GM12878 (cell line): ENCODE measurements around the gene NUDT3. TPM values are rescaled to one million over a fixed set of nuclear protein-coding genes. Genes with fewer than 3 reads are reported as not detected.

Experiments
- ATAC-seq: fragments of 200-7000 bp; cut with Tn5 transposase; 3 replicates; pipeline ENCODE4 v1.9.1; 2020; ENCODE audit warnings: mild to moderate bottlenecking, moderate library complexity
- BruUV-seq: library from RNA; stranded (reverse); fragments of 400-500 nt; replicated peaks from 2 replicates; lab custom pipeline; 2021; lab: Mats Ljungman, UMichigan
- CTCF ChIA-PET: fragments of 300-600 bp; sonication (Branson Sonifier 250); formaldehyde crosslinking; extraction: SDS; loops from one replicate; lab custom pipeline; 2021; ENCODE audit warnings: inconsistent platforms; lab: Yijun Ruan, JAX
- POLR2A ChIA-PET: fragments of 350-600 bp; formaldehyde crosslinking; extraction: SDS; loops from one replicate; lab custom pipeline; 2021; ENCODE audit warnings: inconsistent platforms; lab: Charles Lee
- RAD21 ChIA-PET: fragments of 300-600 bp; sonication (Branson Sonifier 250); formaldehyde crosslinking; loops from one replicate; lab custom pipeline; 2023; ENCODE audit warnings: antibody characterized with exemption; ENCODE audit not compliant: unreplicated experiment; lab: Charles Lee
- SMC1A ChIA-PET: fragments of 300-600 bp; sonication (Branson Sonifier 250); formaldehyde crosslinking; loops from one replicate; lab custom pipeline; 2023; ENCODE audit not compliant: unreplicated experiment, uncharacterized antibody; lab: Charles Lee
- DNase-seq: peaks from one replicate; pipeline ENCODE4 v3.0.0-alpha.2; 2011; ENCODE audit warnings: low read depth, low spot score
- FAIRE-seq: peaks from 3 replicates; lab custom pipeline; 2011; peaks lifted over from hg19 to GRCh38; lab: Jason Lieb, UNC
- H2AFZ ChIP-seq: 2 replicates; pipeline ENCODE4 v1.6.0; 2011; ENCODE audit warnings: low read depth, low read length, control low read depth; ENCODE audit not compliant: control insufficient read depth
- H3K27ac ChIP-seq: 2 replicates; pipeline ENCODE4 v1.5.1; 2011; ENCODE audit warnings: control low read depth; ENCODE audit not compliant: control insufficient read depth, insufficient read depth
- H3K27me3 ChIP-seq, 2 experiments: replicated peaks in 1 of 2; 2 replicates each; pipeline versions ENCODE4 v1.6.0 to v1.6.1; 2011; ENCODE audit warnings: low read length in 1 of 2; ENCODE audit not compliant: control insufficient read depth in 2 of 2, insufficient read depth in 2 of 2
- H3K36me3 ChIP-seq, 2 experiments: 2 replicates each; pipeline ENCODE4 v1.5.1; 2011; ENCODE audit warnings: low read length in 1 of 2; ENCODE audit not compliant: control insufficient read depth in 2 of 2, insufficient read depth in 2 of 2
- H3K4me1 ChIP-seq: 2 replicates; pipeline ENCODE4 v1.6.1; 2011; ENCODE audit warnings: mild to moderate bottlenecking, low read length, moderate library complexity, mixed read lengths; ENCODE audit not compliant: control insufficient read depth, insufficient read depth
- H3K4me2 ChIP-seq: 2 replicates; pipeline ENCODE4 v1.6.0; 2011; ENCODE audit warnings: control low read depth; ENCODE audit not compliant: control insufficient read depth, insufficient read depth
- H3K4me3 ChIP-seq: fragments of 200-600 bp; sonication (generic); 2 replicates; pipeline ENCODE4 v1.5.1; 2016
- H3K79me2 ChIP-seq: 2 replicates; pipeline ENCODE4 v1.6.0; 2011; ENCODE audit warnings: low read length; ENCODE audit not compliant: control insufficient read depth, insufficient read depth
- H3K9ac ChIP-seq: 2 replicates; pipeline ENCODE4 v1.8.0; 2011; ENCODE audit warnings: low read length, control low read depth, mixed read lengths; ENCODE audit not compliant: control insufficient read depth, insufficient read depth
- H3K9me3 ChIP-seq: replicated peaks from 3 replicates; pipeline ENCODE4 v1.5.1; 2011; ENCODE audit warnings: mild to moderate bottlenecking, low read length; ENCODE audit not compliant: control insufficient read depth, insufficient read depth
- H4K20me1 ChIP-seq: 2 replicates; pipeline ENCODE4 v1.6.0; 2011; ENCODE audit not compliant: control insufficient read depth, insufficient read depth
- BCL11A ChIP-seq: IDR thresholded peaks from 2 replicates; pipeline ENCODE4 v1.6.1; 2011; ENCODE audit warnings: low read depth, low read length
- BRCA1 ChIP-seq: IDR thresholded peaks from 2 replicates; pipeline ENCODE4 v1.6.1; 2011; ENCODE audit warnings: low read depth, low read length, improper control_type of control experiment
- CHD4 ChIP-seq: fragments of 200-600 bp; sonication (generic); IDR thresholded peaks from 2 replicates; pipeline ENCODE4 v1.6.1; 2016; ENCODE audit warnings: mild to moderate bottlenecking
- EED ChIP-seq: sonication (generic); IDR thresholded peaks from 2 replicates; pipeline ENCODE4 v1.6.1; 2016; ENCODE audit warnings: antibody characterized with exemption, low read depth
- EP300 ChIP-seq, 2 experiments: fragments of 150-350 bp in 1 of 2; IDR thresholded peaks; 2 replicates each; pipeline ENCODE4 v1.6.1; 2011 to 2012; ENCODE audit warnings: low read depth in 2 of 2, low read length in 2 of 2, borderline replicate concordance in 1 of 2, improper control_type of control experiment in 1 of 2, inconsistent platforms in 1 of 2; ENCODE audit not compliant: control insufficient read depth in 1 of 2
- ETV6 ChIP-seq, 2 experiments: fragments of 450-650 bp in 1 of 2; IDR thresholded peaks in 1 of 2; conservative IDR thresholded peaks in 1 of 2; 2 replicates each; pipeline ENCODE4 v1.6.1; 2014; ENCODE audit warnings: antibody characterized with exemption in 1 of 2, borderline replicate concordance in 1 of 2, low read depth in 1 of 2, mild to moderate bottlenecking in 1 of 2, moderate library complexity in 1 of 2
- NFYB ChIP-seq: IDR thresholded peaks from 2 replicates; pipeline ENCODE4 v1.6.1; 2011; ENCODE audit warnings: low read depth, mild to moderate bottlenecking, low read length, improper control_type of control experiment, moderate library complexity; ENCODE audit not compliant: insufficient read depth
- POLR2AphosphoS5 ChIP-seq: IDR thresholded peaks from 2 replicates; pipeline ENCODE4 v1.6.1; 2011; ENCODE audit warnings: mild to moderate bottlenecking, low read length, inconsistent platforms
- POU2F2 ChIP-seq: IDR thresholded peaks from 3 replicates; pipeline ENCODE4 v1.6.1; 2011; ENCODE audit warnings: low read depth, mild to moderate bottlenecking, low read length, borderline replicate concordance
- RAD51 ChIP-seq: fragments of 450-650 bp; IDR thresholded peaks from 2 replicates; pipeline ENCODE4 v1.6.1; 2016; ENCODE audit warnings: moderate library complexity, mild to moderate bottlenecking, inconsistent platforms
- SMAD5 ChIP-seq: IDR thresholded peaks from 2 replicates; pipeline ENCODE4 v1.6.1; 2016; ENCODE audit warnings: antibody characterized with exemption, low read depth
- SREBF1 ChIP-seq: IDR thresholded peaks from 2 replicates; pipeline ENCODE4 v1.6.1; 2012; ENCODE audit warnings: mild to moderate bottlenecking, low read length
- SUPT20H ChIP-seq: IDR thresholded peaks from 2 replicates; pipeline ENCODE4 v1.6.1; 2011; ENCODE audit warnings: low read depth, mild to moderate bottlenecking, low read length, moderate library complexity, borderline replicate concordance; ENCODE audit not compliant: control insufficient read depth
- SUZ12 ChIP-seq: fragments of 200-600 bp; sonication (generic); IDR thresholded peaks from one replicate; pipeline ENCODE4 v1.6.1; 2018; ENCODE audit warnings: antibody characterized with exemption, mild to moderate bottlenecking; ENCODE audit not compliant: unreplicated experiment
- WGBS: methylation state at CpG from one replicate; pipeline ENCODE4 v1.1.6; 2016; ENCODE audit warnings: low lambda C conversion rate; ENCODE audit not compliant: insufficient replicate concordance, insufficient coverage; ENCODE audit errors: missing lambda C conversion rate; 5-methylcytosine and 5-hydroxymethylcytosine counted together
- in situ Hi-C: fragments of 300-500 bp; cut with MboI; formaldehyde crosslinking; loops from 9 replicates; pipeline ENCODE4 v1.14.3; 2018; ENCODE audit warnings: mixed read lengths
- intact Hi-C: fragments of 100-400 bp; cut with micrococcal nuclease; formaldehyde crosslinking; loops from one replicate; pipeline ENCODE4 v1.14.2; 2022; ENCODE audit not compliant: unreplicated experiment
- polyA plus RNA-seq, 11 experiments: library from polyadenylated mRNA; depleted of rRNA in 4 of 11; unstranded in 6 of 11; stranded (reverse) in 5 of 11; fragments of >200 nt; fragmentation: Nextera tagmentation in 4 of 11; fragmentation: Illumina TruSeq in 1 of 11; extraction: Ambion mirVana in 4 of 11; extraction: Trizol in 1 of 11; gene quantifications; 1 replicate in 1 of 11; 2 replicates in 10 of 11; pipeline versions ENCODE4 v1.2.1 to v1.2.3, GENCODE V29; 2011 to 2016; ENCODE audit warnings: inconsistent platforms in 2 of 11, missing spikeins in 2 of 11, low read depth in 1 of 11
- total RNA-seq, 4 experiments: library from RNA; depleted of rRNA in 3 of 4; stranded (reverse); fragments of >200 nt in 3 of 4; fragmentation: Illumina TruSeq in 1 of 4; extraction: Trizol in 1 of 4; gene quantifications; 2 replicates each; pipeline versions ENCODE4 v1.2.1 to v1.2.3, GENCODE V29; 2013 to 2021
- TF ChIP-seq, protein P1 (sequence below): fragments of 450-650 bp; IDR thresholded peaks from 2 replicates; pipeline ENCODE4 v1.6.1; 2017; ENCODE audit warnings: low read depth, mild to moderate bottlenecking, moderate library complexity

Gene NUDT3
- total and polyA plus RNA-seq, 10 of the 15 experiments (the other 5 are each of a cell fraction or from before 2014, with no cell fraction given), result 2.4 to 32.3 (median 25.5) TPM

DNA sequence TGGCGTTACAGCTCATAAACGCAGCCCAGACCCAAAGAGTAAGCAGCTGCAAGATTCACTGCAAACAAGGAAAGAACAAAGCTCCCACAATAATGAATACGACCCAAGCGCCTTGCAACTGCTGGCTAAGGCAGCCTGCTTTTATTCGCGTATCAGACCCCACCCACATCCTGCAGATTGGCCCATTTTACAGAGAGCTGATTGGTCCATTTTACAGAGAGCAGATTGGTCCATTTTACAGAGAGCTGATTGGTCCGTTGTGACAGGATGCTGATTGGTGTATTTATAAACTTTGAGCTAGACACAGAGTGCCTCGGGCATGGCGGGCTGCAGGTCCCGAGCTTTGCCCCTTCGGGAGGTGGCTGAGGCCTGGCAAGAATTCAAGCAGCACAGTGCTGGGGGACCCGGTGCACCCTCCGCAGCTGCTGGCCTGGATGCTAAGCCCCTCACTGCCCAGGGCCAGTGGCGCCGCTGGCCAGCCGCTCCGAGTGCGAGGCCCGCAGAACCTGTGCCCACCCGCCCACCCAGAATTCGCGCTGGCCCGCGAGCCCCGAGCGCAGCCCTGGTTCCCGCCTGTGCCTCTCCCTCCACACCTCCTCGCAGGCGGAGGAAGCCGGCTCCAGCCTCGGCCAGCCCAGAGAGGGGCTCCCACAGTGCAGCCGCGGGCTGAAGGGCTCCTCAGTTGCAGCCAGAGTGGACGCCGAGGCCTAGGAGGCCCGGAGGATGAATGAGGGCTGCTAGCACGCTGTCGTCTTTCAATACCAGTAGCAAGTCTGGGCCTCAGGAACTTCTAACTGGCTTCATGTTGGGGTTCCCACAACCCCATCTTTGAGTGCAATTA lies 44.6 kb upstream of the NUDT3 start:
- no peak overlapping the region for H3K27ac ChIP-seq
- H3K9ac ChIP-seq, result no peak overlapping the region
- CTCF ChIA-PET, result interaction anchor here (0.6 to 1.5 kb wide), 2 partner anchors 11 to 140 kb away, joined by 3 to 4 read pairs; partner anchors contain the start of gene RPS10
- in situ Hi-C loops, result no loop called here
- WGBS, result 82% methylated on average over 31 of the region's 38 CpGs
- no peak overlapping the region for H2AFZ ChIP-seq
- no peak overlapping the region for H3K4me2 ChIP-seq
- no peak for ATAC-seq
- no peaks in the 10 kb centered on the region for H4K20me1 ChIP-seq
- no peak overlapping the region for H3K4me3 ChIP-seq
- no peaks in the 10 kb centered on the region for H3K36me3 ChIP-seq
- no TSS peak for BruUV-seq
- no peaks in the 10 kb centered on the region; the same call in 2 of the 3 replicates for H3K9me3 ChIP-seq
- SMC1A ChIA-PET, result no interaction called here
- no peaks in the 10 kb centered on the region for H3K4me1 ChIP-seq
- intact Hi-C loops, result no loop called here
- no peaks in the 10 kb centered on the region for H3K27me3 ChIP-seq
- POLR2A ChIA-PET, result no interaction called here
- no peak for FAIRE-seq
- TF ChIP-seq CHD4 (no peak), NFYB (0 out of 2 replicates have a peak, but pooled peaks have one; percentile 21)
- TF ChIP-seq, all 136 proteins: peak for 1
- RAD21 ChIA-PET, result interaction anchor here (0.6 to 0.8 kb wide), 2 partner anchors 22 to 23 kb away, joined by 3 to 4 read pairs; no protein-coding TSS in a partner anchor
- no peaks in the 10 kb centered on the region for H3K79me2 ChIP-seq
- no peak for DNase-seq

DNA sequence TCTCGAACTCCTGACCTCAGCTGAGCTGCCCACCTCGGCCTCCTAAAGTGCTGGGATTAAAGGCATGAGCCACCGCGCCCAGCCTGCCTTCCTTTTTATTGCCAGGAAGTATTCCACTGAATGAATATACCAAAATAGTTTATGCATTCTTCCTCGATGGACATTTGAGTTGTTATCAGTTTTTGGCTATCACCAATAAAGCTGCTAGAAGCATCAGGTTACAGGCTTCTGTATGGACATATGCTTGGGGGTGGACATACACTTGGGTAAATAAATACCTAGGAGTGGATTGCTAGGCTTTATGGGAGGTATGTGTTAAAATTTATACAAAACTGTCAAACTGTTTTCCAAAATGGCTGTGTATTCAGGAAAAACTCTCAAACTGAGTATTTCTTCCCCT lies 43.4 kb upstream of the NUDT3 start:
- ChIA-PET CTCF (interaction anchor here (1.5 kb wide), 1 partner anchor 10 kb away, joined by 4 read pairs; the partner anchor contains the start of gene RPS10), POLR2A (no interaction called here), RAD21 (no interaction called here), SMC1A (no interaction called here)
- 45% methylated on average over 5 of the region's 5 CpGs for WGBS
- FAIRE-seq (no peak), ATAC-seq (no peak), DNase-seq (no peak)
- Histone ChIP-seq H3K4me2 (no peak overlapping the region), H4K20me1 (no peaks in the 10 kb centered on the region), H3K36me3 (no peaks in the 10 kb centered on the region), H3K4me1 (no peaks in the 10 kb centered on the region), H2AFZ (no peak overlapping the region), H3K27me3 (no peaks in the 10 kb centered on the region; a peak in 1 of 4 replicates), H3K9me3 (no peaks in the 10 kb centered on the region; the same call in 2 of the 3 replicates), H3K27ac (no peak overlapping the region), H3K9ac (no peak overlapping the region), H3K79me2 (no peaks in the 10 kb centered on the region), H3K4me3 (no peak overlapping the region)
- BruUV-seq, result no TSS peak
- intact Hi-C loops (no loop called here), in situ Hi-C loops (no loop called here)
- TF ChIP-seq RAD51, result no peak
- TF ChIP-seq, protein P1, sequence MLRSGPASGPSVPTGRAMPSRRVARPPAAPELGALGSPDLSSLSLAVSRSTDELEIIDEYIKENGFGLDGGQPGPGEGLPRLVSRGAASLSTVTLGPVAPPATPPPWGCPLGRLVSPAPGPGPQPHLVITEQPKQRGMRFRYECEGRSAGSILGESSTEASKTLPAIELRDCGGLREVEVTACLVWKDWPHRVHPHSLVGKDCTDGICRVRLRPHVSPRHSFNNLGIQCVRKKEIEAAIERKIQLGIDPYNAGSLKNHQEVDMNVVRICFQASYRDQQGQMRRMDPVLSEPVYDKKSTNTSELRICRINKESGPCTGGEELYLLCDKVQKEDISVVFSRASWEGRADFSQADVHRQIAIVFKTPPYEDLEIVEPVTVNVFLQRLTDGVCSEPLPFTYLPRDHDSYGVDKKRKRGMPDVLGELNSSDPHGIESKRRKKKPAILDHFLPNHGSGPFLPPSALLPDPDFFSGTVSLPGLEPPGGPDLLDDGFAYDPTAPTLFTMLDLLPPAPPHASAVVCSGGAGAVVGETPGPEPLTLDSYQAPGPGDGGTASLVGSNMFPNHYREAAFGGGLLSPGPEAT, result no peak
- TF ChIP-seq EED, result no peak
- no peak for TF ChIP-seq BRCA1
- TF ChIP-seq ETV6 (conservative IDR thresholded peaks at IDR 0.05 in 1 of 2, IDR thresholded peaks at IDR 0.05 in 1 of 2; ENCODE audit: borderline replicate concordance in 1 of 2, low read depth in 1 of 2), result no peak
- TF ChIP-seq SREBF1, result no peak
- no peak for TF ChIP-seq SUPT20H
- TF ChIP-seq EP300 (IDR thresholded peaks at IDR 0.05; ENCODE audit: borderline replicate concordance in 1 of 2, control insufficient read depth in 1 of 2, low read depth in 2 of 2, low read length in 2 of 2), result no peak
- no peak for TF ChIP-seq SMAD5
- no peak for TF ChIP-seq BCL11A
- TF ChIP-seq POU2F2, result no peak
- TF ChIP-seq SUZ12, result no peak
- TF ChIP-seq POLR2AphosphoS5, result no peak
